Right kidney (tissue), 1 donor: ENCODE measurements around the gene ZBTB46.
"Not testable (repeated sequence)": the region's sequence is repeated elsewhere in the genome, so short reads cannot be mapped to it uniquely, and the experiment has no call there.

Experiments used
- DNase-seq: peaks from one replicate; pipeline ENCODE4 v3.0.0-alpha.2; 2016

The ZBTB46 gene

GRCh38 chr20:63734946-63735858 lies 95.9 kb downstream of the ZBTB46 start:
- no peak for DNase-seq

- DNase-seq, result no peak
These were observed 96.7 kb downstream of the ZBTB46 start for GRCh38 chr20:63734111-63734945.

GRCh38 chr20:63733579-63734081 lies 97.4 kb downstream of the ZBTB46 start:
- DNase-seq, result no peak

- DNase-seq, result no peak
These were observed 97.9 kb downstream of the ZBTB46 start for GRCh38 chr20:63733117-63733516.

GRCh38 chr20:63732118-63733095 lies 98.7 kb downstream of the ZBTB46 start:
- DNase-seq, result no peak

GRCh38 chr20:63731410-63731809 lies 99.7 kb downstream of the ZBTB46 start:
- DNase-seq, result no peak

- not testable (repeated sequence) for DNase-seq
These were observed 100.8 kb downstream of the ZBTB46 start for GRCh38 chr20:63730189-63730733.

- DNase-seq, result not testable (repeated sequence)
These were observed 108.0 kb downstream of the ZBTB46 start for GRCh38 chr20:63722967-63723622.

GRCh38 chr20:63718996-63719395 lies 112.1 kb downstream of the ZBTB46 start:
- DNase-seq, result no peak

- DNase-seq, result no peak
These were observed 116.2 kb downstream of the ZBTB46 start for GRCh38 chr20:63714858-63715257.

- DNase-seq, result no peak
These were observed 118.9 kb downstream of the ZBTB46 start for GRCh38 chr20:63712191-63712590.

- no peak for DNase-seq
These were observed 119.9 kb downstream of the ZBTB46 start for GRCh38 chr20:63711085-63711645.

- no peak for DNase-seq
These were observed 121.9 kb downstream of the ZBTB46 start for GRCh38 chr20:63709149-63709527.

GRCh38 chr20:63708301-63709148 lies 122.5 kb downstream of the ZBTB46 start:
- DNase-seq, result peak; percentile 41

- peak; percentile 89 for DNase-seq
These were observed 123.3 kb downstream of the ZBTB46 start, which contains the start of the genes ARFRP1 and ZGPAT for GRCh38 chr20:63707558-63708300. ARFRP1 (minus strand) TSS chr20:63707976; CDS start chr20:63707091, 885 bp downstream. ZGPAT (plus strand) TSS chr20:63708039; CDS start chr20:63708581, 542 bp downstream.

- DNase-seq, result no peak
These were observed 124.1 kb downstream of the ZBTB46 start for GRCh38 chr20:63706852-63707557.

- DNase-seq, result no peak
These were observed 124.9 kb downstream of the ZBTB46 start for GRCh38 chr20:63706027-63706695.
